OCI-M2 (cell line): ENCODE measurements around the gene SOX8.

Experiments
- DNase-seq: peaks from one replicate; lab custom pipeline; 2025; ENCODE audit not compliant: unreplicated experiment; lab: John Stamatoyannopoulos, UW

SOX8 gene

DNA sequence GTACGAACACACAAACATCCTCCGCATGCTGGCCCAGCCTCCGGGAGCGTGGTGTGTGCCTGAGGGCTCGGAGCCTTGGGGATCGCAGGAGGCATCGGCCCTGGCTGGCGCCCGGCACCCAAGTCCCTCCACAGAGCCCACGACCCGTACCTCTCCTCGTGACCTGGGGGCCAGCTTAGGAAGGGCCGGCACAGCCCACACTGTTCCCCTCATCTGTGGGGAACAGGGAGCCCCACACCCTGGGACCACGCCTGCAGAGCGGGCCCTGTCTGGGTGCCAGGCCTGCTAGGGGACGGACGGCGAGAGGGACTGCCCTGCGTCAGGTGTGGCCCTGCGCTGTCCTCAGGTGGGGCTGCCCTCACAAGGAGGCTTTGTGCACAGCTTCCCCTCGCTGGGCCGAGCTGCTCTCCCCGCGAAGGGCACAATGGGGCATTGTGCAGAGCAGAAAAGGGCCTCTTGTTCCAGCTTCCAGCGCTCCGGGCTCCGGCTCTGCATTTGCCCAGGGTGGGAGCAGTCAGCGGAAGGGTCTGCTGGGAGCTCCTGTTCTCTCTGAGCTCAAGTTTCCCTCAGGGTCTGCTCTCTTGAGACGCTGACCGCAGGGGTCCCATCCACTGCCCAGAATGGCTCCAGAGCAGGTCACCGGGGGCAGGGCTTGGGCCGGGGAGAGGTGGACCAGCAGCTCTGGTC, 9.1 kb upstream of the SOX8 start:
- DNase-seq = no peak

DNA sequence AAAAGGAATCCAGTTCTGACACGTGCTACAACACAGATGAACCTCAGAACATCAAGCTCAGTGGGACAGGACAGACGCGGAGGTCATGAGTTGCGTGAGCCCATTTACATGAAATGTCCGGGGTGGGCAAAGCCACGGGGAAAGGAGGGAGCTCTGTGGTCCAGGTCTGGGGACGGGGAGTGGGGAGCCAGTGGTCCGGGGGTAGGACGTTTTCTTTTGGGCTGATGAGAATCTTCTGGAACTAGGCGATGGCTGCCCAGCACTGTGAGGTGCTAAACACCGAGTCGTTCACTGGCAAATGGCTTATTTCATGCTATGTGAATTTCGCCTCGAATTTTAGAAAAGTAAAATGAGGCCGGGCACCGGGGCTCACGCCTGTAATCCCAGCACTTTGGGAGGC, 8.2 kb upstream of the SOX8 start:
- no peak for DNase-seq

DNA sequence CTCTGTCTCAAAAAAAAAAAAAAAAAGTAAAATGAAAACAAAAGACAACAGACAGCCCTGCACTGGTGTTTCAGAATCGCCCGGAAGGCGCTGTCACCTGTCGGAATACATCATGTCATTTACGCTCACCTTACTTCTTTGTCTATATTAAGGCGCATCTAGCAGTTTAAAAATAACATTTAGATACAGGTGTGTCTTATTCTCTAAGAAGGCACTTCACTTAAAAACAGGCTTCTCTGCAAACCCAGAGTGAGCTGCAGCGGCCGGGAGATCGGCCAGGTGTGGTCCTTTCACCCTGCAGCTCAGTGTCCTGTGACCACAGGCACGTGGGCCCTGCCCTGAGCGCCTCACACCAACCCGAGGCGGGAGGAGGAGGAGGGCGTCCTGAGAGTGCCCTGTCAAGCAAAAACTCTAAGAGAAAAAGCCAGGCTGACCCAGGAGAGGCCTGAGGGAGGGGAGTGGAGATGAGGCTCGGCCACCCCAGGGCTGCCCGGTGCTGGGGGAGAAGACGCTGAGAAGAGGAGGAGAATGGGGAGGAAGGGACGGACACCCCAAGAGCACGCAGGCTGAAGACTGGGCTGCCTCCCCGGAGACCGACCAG, 7.5 kb upstream of the SOX8 start:
- no peak for DNase-seq

DNA sequence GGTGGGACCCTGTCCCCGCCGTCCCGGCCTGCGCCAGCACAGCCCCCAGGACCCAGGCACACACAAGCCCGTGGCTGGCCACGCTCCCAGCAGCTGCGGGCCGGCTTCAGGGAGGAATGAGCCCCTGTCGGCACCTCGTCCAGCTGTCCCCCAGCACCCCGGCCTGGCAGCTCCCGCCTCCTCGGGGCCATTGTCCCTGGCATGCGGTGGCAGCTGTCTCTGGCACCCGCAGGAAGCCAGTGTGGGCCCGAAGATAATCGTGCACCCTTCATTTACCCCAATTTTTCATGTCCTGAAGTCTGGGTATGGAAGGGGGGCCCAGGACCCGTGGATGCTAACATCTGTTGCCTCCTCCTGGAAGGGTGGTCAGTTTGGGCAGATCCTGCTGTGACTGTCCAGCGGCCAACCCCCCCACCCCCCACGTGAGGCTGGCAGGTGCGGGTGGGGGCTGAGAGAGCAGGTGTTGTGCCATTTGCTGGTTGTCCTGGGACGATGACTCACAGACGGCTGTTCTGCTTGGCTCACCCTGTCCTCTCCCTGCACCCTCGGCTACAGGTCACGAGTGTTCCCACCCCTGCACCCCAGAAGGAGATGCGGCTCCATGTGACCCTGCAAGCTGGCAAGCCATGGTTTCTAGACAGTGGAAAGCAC, 6.8 kb upstream of the SOX8 start:
- no peak for DNase-seq

GRCh38 chr16:975291-975690, 6.3 kb upstream of the SOX8 start:
- no peak for DNase-seq

GRCh38 chr16:976389-976931, 5.1 kb upstream of the SOX8 start:
- no peak for DNase-seq

DNA sequence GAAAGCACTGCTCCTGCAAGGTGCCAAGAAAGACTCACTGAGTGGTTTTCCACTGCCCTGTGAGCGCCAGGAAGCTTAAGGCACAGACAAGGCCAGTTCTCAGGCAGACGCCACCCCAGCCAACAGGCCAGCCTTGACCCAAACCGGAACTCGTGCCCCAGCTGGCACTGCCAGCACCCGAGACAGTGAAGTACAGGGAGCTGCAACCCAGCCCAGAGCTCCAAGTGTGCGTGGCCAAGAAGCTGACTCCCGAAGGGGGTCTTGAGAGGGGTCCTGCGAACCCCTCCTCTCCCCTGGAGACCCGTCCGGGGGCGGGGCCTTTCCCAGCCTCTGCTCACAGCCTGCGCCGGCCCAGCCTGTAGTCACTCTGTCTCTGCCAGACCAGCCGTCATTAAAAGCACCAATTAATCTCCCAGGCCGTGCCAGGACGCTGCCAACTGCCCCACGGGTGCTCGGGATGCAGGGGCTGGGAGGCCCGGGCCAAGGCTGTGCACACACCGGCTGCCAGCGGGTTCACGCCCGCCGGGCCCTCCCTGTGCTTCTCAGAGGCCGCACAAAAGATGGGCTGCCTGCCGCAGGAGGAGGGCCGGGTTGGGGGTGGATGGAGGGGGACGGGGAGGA, 4.4 kb upstream of the SOX8 start:
- no peak for DNase-seq

DNA sequence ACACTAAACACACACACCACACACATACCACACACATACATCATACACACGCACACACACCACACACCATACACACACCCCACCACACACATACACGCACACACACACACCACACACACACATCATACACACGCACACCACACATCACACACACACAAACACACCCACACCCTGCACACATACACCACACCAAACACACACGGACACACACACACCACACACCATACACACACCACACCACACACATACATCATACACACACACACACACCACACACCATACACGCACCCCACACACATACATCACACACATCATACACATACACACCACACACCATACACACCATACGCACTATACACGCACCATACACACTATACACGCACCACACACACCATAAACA, 3.7 kb upstream of the SOX8 start:
- DNase-seq = no peak

DNA sequence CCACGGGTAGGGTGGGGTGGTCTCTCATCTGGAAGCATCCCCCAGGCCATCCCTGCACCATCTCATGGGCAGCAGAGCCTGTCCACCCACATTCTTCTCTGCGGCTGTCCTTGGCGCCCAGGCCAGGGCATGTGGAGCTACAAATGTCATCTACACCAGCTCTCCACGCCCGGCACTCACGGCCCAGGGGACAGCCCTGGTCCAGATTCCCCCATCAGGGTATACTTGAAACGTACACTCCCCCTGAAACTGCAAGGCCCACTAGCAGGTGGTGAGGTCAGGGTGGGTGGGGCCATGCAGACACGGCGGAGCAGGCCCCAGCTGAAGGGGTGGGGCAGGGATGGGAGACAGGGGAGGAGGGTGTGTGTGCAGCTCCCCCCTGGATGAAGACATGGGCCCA, 3.2 kb upstream of the SOX8 start:
- DNase-seq = no peak

DNA sequence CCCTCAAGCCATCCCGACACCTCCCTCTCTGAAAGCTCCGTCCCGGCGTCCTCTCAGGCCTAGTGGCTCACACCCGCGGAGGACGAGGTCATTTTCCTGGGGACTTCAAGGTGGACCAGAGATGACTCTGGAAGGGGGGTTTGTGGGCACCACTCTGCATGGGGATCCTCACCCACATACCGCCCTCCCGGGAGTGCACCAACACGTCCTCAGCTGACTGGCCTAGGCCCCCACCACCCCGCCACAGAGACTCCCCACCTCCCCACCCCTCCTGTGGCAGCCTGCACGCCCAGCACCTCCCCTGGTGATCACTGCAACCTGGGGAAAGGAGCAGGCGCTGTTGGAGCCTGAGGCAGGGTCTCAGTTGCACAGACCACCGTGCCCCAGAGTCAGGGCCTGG, 2.4 kb upstream of the SOX8 start:
- DNase-seq = no peak

GRCh38 chr16:979859-980594, 1.5 kb upstream of the SOX8 start:
- no peak for DNase-seq

DNA sequence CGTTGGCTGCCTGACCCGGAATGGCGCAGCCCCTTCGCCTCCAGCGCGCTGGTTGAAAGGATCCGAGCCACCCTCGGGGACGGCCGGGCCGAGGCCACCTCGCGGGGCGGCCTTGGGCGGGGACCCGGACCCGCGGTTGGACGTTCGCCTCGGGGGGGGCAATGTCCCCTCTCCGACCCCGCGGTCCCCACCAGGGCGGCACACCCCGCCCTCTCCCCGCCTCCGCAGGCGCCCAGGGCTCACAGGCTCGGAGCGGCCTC, 1.0 kb upstream of the SOX8 start:
- no peak for DNase-seq

GRCh38 chr16:982145-983043, 824 bp downstream of the SOX8 start:
- DNase-seq = no peak

DNA sequence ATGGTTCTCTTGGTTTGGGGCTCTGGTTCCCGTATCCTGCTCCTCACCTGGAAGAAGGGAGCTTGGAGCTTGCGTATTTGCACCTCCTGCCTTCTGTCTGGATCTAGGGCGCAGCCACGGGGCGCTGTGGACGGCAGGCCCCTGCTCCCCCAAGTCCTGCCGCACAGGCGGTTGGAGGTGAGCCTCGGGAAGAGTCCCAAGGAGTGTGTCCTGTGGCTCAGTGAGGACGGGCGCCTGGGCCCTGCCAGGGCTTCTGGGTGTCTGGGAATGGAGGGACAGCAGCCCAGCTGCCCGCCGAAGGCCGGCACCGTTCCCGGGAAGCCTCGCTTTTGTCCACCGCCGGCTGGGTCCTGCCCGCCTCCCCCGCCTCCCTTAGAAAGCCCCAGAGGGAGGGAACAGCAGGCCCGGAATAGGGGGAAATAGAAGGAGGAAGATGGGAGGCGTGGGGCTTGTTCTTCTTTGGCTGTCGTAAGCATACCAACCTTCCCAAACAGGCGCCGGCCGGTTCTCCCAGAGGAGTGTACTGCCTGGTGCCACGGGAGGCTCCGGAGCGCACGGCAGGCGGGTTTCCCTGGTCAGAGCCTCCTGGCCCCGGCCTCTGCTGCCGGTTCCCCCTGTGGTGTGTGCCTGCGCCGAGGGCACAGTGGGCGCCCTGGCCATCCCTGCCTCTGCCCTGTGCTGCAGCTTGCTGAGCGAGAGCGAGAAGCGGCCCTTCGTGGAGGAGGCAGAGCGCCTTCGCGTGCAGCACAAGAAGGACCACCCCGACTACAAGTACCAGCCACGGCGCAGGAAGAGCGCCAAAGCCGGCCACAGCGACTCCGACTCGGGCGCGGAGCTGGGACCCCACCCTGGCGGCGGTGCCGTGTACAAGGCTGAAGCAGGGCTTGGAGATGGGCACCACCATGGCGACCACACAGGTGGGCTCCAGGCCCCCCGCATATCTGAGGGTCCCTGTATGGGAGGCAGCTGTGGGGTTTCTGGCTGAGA, 1.8 kb downstream of the SOX8 start:
- no peak for DNase-seq

GRCh38 chr16:984121-984694, 2.6 kb downstream of the SOX8 start:
- DNase-seq = no peak

- DNase-seq = no peak
Measured at GRCh38 chr16:984736-985636, 3.4 kb downstream of the SOX8 start.

- no peak for DNase-seq
Measured at GRCh38 chr16:985646-986400, 4.3 kb downstream of the SOX8 start.
